Activated CD8-positive, alpha-beta memory T cell treated with anti-CD3 and anti-CD28 coated beads for 48 hours (primary cell): ENCODE results near the gene NPRL2.
A peak's percentile ranks its signal among the peaks of the same experiment; 100 is the strongest.

Source experiments
- DNase-seq, 3 experiments: peaks; one replicate each; pipeline ENCODE4 v3.0.0-alpha.2; 2020; ENCODE audit warnings: low read depth in 2 of 3, low spot score in 2 of 3

Gene NPRL2

DNA sequence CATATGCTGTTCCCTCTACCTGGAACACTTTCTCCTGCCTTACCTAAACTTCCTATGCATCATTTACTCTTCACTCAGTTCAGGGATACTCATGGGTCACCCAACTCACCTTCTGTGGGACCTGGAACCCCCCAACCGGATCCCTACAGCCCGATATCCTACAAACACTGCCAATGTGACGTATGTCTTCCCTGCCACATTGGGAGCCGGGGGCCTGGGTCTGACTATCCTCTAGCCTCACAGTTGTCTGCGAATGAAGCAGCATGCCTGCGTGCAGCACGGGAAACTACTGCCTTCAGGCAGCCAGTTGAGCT lies 405 bp downstream of the NPRL2 start:
- no peak for DNase-seq

DNA sequence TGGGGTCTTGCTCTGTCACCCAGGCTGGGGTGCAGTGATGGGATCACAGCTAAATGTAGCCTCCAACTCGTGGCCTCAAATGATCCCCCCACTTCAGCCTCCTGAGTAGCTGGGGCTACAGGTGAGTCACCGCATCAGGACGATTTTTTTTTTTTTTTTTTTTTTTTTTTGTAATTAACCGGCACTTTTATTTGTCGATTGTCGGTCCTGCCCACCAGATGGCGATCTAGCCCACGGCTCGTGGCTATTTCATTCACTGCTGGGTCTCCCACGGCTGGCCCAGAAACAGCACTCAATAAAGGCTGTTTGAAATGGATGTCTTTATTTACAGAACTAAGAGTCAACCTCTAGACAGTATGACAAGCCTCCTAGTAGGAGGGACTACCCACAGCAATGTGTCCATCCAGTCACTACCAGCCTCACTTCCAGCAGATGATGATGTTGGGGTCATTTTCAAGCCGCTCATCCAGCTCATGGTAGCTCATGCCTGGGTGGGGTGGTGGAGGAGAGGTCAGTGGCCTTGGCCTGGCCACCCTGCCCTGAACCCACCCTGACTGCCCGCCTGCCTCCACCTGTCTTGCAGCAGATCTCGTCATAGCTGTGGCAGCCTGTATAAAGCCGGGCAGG lies 3.3 kb downstream of the NPRL2 start:
- no peak for DNase-seq

DNA sequence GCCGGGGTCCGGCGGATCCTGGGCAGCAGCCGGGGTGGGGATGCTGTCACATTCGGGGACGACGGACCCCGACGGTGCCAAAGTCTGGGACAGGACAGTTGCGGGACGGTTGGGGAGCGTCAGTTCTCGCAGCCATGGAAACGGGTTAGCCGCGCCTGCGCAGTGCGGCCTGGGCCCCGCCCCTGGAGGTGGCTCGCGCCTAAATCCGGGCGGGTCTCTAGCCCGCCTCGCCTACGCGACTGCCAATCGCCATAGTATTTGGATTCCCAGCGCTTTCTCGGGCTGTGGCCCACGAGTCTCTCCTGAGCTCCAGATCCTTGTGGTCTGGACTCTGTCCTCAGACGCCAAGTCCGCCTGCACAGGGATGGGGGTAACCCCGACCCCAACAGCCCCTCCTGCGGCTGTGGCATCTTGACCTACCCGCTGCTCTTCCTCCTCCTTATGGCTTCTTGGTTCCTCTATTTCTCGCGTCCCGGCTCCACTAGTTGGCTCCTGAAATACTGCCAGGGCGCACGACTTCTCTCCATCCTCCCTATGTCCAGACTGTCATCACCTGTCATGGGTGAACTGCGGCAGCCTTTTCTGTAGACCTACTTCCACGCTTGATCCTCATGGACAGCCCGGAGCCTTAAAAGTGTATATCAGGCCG lies 4.9 kb downstream of the NPRL2 start, which contains the start of gene ZMYND10:
TSS of gene ZMYND10 (minus strand) at position 147 of the 649 bp plus-strand sequence. CDS start 153 bp downstream, outside the sequence.
- DNase-seq: peak in 1 of 3 experiments; percentile 57

GRCh38 chr3:50345008-50345407 lies 5.6 kb downstream of the NPRL2 start:
- DNase-seq: no peak

DNA sequence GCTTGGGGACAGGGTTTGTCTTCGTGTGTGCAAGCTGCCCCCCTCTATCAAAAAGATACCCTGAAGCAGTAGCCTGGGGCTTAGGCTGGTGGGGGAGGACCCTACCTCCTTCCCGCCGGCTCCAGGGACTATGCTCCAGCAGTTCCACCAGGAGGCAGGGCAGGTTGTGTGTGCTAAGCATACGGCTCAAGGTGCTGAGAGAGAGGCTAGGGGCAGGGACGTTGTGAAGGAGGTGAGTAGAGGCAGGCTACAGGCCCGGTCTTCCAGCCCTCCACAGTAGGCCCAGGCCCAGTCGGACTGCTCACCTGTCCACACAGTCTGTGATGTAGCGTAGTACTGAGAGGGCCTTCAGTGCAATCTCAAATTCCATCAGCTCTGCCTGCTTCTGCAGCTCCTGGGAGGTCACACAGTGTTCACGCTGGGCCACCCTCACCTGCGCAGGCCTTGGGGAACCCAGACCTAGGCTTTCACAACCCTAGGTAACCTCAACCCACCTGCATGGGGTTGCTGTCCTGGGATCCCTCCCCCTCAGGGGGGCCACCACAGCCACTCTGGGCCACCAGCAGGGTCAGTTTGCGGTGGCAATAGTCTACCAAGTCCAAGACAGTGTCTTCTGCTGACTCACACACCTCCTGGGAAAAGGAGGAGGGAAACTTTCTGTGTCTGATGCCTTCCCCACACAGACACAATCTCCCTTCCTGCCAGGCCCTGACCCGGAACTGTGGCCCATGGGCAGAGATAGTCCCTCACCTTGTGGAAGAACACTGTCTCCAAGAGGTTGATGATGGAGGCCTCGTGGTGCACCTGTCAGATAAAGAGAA lies 7.6 kb downstream of the NPRL2 start:
- no peak for DNase-seq

GRCh38 chr3:50341996-50342650 lies 8.5 kb downstream of the NPRL2 start:
- no peak for DNase-seq

GRCh38 chr3:50341537-50341936 lies 9.0 kb downstream of the NPRL2 start:
- DNase-seq: no peak

DNA sequence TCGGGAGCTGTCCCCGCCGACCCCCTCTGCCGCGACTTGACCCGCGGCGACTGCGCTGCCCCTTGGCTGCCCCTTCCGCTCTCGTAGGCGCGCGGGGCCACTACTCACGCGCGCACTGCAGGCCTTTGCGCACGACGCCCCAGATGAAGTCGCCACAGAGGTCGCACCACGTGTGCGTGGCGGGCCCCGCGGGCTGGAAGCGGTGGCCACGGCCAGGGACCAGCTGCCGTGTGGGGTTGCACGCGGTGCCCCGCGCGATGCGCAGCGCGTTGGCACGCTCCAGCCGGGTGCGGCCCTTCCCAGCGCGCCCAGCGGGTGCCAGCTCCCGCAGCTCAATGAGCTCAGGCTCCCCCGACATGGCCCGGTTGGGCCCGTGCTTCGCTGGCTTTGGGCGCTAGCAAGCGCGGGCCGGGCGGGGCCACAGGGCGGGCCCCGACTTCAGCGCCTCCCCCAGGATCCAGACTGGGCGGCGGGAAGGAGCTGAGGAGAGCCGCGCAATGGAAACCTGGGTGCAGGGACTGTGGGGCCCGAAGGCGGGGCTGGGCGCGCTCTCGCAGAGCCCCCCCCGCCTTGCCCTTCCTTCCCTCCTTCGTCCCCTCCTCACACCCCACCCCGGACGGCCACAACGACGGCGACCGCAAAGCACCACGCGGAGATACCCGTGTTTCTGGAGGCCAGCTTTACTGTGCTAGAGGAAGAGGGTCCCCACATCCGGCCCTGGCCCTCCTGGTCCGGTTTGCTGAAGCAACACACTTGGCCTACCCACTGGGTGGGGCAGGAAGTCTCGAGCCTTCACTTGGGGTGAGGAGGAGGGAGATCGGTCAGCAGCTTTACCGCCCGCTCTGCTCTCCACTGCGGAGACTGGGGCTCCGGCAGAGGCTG lies 9.9 kb downstream of the NPRL2 start, which contains the start of gene RASSF1:
TSS of gene RASSF1 (minus strand) at position 389 of the 882 bp plus-strand sequence. CDS start at position 358, 31 bp downstream.
- DNase-seq: peak; percentile 49 to 70 (median 54)

GRCh38 chr3:50340147-50340447 lies 10.5 kb downstream of the NPRL2 start:
- no peak for DNase-seq

DNA sequence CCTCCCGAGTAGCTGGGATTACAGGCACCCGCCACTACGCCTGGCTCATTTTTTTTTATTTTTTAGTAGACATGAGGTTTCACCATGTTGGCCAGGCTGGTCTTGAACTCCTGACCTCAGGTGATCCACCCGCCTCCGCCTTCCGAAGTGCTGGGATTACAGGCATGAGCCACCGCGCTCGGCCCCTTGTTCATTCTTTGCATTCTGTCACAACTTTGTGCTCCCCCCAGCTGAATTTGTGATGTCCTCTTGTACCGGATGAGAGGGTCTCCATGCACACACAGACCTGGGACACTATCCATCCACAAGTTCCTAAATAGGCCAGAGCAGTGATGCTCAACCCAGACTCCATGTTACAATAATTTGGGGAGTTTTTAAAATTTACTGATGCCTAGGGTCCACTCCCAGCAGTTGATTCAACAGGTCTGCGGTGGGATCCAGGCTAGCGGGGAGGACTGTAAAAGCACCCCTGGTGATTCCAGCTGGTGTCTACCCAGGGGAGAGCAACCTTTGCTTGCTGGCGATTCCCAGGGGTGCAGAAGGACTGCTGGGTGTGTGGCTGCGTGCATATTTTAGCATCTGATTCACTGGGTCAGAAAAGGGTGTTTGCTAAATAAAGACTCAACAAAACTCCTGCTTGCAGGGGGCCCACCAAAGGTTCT lies 11.0 kb downstream of the NPRL2 start:
- no peak for DNase-seq

DNA sequence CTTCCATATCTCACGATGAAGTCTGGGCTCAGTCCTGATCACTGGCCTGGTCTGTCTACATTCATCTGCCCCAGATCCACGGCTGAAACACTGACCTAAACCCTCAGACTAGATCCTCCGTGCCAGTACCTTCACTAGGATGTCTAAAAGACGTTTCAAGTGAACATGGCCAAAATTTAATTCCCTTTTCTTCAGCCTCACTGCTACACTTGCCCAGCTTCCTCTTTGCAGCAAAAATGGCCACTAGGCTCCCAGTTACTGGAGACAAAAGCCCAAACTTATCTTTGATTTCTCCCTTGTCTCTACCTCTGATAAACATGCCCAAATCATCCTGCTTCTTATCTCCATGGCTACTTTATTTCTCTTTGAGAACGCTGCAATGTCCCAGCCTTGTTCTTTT lies 11.6 kb downstream of the NPRL2 start:
- no peak for DNase-seq

- DNase-seq: peak; percentile 87 to 94 (median 90)
These were observed 13.3 kb downstream of the NPRL2 start for GRCh38 chr3:50337175-50337861.

DNA sequence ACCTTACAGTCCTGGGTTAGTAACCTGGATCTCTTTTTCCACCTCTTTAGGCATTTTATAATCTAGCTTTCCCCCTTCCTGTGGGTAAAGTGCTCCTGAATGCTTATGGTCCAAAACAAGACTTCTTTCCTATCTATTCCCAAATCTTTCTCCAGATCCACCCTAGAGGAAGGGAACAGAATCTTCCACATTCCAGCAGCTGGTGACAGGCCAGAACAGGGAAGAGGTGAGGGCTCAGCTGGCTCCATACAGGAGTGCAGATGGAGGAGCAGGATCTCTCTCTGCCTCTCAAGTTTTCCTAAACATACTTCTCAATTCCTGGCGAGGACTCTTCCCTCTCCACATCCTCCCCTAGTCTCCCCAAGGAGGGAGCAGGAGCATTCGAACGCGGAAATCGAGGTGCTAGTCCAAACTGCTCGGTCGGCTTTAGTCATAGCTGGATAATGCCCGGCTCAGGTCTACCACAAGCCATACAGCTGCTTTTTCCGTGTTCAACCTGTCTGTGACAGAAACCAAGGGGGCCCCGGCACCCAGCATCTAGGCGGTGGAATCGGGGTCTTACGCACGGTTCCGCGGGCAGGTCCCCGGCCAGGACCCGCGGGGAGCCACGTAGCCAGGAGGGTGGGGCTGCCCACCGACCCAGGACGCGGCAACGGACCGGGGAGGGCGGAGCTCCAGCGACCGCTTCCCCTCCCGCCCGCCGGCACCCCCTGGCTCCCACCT lies 14.0 kb downstream of the NPRL2 start:
- no peak for DNase-seq

- no peak for DNase-seq
These were observed 16.1 kb downstream of the NPRL2 start for GRCh38 chr3:50334339-50335075.

DNA sequence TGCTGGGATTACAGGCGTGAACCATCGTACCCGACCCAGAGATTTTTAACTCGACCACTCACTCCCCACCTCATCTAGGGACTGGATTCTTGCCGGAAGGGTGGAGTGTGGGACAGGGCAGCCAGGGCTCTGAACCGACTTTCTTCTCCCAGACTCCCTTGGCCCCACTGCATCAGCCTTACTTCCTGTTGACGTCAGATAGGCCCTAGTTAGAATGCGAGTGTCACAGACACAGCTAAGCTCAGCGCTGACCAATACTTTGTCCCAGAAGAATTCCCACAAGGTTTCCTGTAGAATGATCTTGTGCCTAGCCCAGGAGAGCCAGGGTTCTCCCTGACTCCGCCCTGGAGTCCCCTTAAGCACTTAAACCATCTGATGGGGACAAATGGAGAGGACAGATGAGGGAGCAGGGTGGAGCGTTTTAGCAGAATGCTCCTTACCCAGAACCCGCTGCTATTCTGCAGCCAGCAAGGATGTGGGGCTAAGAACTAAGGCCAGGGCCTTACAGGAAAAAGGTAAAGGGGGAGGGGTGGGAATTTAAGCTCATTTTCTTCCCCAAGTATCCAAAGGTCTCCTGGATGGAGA lies 16.7 kb downstream of the NPRL2 start:
- no peak for DNase-seq

- no peak for DNase-seq
These were observed 19.1 kb downstream of the NPRL2 start for GRCh38 chr3:50331364-50331907.

GRCh38 chr3:50330330-50330729 lies 20.2 kb downstream of the NPRL2 start:
- DNase-seq: no peak
